Activated CD4-positive, alpha-beta T cell treated with anti-CD3 and anti-CD28 coated beads, Interleukin-2, amount 50 U/mL, for 16 hours (primary cell): Measurements from ENCODE around the gene NFIC.

Experiments used
- DNase-seq: peaks from one replicate; pipeline ENCODE4 v3.0.0-alpha.2; 2020

NFIC gene

DNA sequence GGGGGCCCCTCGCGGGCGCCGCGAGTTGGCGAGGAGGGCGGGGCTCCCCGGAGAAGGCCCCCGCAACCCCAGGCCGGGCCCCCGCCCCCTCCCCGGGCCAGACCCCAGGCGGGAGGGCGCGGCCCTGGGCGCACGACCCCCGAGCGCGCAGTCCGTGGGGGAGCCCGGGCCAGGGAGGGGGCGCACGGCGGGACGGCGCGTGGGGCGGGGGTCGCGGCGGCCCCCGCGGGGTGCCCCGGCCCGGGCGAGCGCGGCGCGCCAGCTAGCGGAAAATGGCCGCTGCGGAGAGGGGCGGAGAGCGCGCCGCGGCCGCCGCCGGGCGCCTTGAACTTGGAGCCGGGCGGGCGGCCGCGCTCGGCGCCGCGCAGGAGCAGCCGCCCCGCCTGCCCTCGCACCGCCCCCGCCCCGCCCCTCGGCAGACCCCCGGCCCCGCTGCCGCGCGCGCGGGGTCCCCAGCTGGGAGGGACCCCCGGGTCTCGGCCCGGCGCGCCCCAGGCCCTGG is 6.4 kb upstream of the NFIC start:
- DNase-seq = no peak

GRCh38 chr19:3360421-3361383 is 5.7 kb upstream of the NFIC start:
- DNase-seq = peak; percentile 64

- DNase-seq = no peak
Measured at GRCh38 chr19:3361384-3362216, 4.8 kb upstream of the NFIC start.

DNA sequence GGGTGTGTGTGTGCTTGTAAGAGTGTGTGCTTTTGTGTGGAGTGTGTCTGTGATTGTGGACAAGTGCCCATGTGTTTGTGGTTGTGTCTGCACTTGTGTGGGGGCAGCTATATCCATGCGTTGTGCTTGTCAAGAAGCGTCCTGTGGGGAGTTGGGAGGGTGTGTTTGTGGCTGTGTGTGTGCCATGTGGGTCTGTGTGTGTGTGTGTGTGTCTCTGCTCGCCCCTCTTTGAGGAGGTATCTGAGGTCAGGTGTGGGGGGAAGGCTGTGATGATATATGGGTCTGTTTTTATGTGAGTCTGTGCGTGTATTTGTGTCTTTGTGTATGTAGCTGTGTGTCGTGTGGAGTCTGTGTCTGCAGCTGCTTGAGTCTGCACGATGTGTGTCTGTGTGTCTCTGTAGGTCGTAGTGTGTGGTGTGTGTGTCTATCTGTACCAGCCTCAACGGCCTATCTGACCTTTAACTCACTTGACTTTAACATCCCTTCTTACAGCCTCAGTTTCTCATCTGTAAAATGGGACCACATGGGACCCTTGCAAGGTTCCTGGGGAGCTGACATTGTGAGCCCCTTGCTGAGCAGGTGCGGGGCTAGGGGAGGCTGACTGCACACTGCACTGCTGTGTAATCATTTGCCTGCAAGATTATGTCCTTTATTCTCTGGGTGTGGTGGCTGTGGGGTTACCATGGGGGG is 4.0 kb upstream of the NFIC start:
- DNase-seq = no peak

- no peak for DNase-seq
Measured at GRCh38 chr19:3363841-3364500, 2.4 kb upstream of the NFIC start.

- no peak for DNase-seq
Measured at GRCh38 chr19:3364501-3364858, 1.9 kb upstream of the NFIC start.

- no peak for DNase-seq
Measured at GRCh38 chr19:3365093-3365835, 1.1 kb upstream of the NFIC start.

DNA sequence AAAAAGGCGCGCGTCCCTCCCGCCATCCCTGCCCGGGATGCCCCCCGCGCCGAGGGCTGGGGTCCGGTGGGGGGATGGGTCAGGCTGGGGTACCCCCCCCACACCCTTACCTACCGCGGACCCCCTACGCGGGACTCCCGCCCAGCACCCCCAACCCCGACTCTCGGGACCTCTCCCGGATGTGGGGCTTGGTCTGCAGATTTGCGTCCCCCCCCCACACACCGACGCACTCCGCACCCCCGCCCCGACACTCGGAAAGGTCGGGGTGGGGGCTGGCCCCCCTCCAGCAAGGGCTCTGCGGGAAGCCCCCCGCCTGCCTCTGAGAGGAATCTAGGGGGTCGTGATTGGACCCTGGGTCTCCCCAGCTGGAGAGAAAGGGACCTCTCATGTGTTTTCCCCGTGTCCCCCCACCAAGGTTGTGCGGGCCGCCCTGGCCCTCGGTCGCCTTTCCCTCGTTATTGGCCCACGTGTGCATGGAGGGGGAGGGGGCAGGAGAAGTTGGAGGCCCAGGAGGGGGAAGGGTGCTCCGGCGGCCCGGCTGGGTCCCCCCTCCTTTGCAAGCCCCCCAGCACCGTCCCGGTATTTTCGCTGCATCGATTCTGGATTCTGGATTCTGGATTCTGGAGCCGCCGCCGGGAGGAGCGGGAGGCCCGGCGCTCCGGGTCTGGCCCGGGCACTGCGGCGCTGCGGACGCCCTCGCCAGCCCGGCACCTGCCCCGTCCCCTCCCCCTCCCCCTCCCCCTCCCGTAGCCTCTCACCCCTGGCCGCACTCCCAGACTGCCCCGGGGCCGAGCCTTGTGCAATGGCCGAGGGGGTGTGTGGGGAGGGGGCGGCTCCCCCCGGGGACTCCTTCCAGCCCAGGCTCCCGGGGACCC is 607 bp downstream of the NFIC start:
- no peak for DNase-seq

DNA sequence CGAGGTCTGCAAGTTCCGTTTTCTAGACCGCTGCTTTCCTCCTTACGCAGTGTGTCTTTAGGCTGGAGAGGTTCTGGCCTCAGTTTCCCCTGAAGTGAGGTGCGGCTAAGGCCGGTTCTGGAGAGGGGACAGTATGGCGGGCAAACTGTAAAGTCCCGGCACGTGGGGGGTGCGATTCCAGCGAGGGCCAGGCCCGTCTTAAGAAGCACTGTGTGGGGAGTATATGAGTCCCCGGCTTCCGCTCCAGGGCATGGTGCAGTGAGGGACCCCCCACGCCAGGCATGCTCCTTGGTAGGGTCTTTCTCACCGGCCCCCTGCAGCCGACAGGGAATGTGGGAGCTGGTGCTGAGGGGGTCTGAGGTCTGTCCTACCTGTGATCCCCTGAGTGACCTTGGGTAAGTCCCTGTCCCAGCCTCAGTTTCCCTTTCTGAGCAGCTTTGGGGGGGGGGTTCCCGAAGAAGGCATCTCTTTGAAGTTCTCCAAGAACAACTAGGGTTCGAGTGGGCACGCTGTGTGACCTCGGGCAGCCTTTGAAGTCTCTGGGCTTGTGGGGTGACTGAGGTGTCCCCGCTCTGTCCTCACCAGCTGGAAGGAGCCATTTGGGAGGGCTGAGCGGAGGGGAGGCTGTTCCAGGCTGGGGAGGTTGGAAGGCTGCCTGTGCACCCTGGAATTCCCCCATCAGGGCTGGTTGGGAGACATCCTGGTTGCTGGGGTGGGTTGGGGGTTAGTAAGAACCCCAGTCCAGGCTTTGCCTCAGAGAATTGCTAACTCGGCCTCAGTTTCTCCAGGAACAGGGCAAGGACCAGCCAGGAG is 1.5 kb downstream of the NFIC start:
- no peak for DNase-seq

DNA sequence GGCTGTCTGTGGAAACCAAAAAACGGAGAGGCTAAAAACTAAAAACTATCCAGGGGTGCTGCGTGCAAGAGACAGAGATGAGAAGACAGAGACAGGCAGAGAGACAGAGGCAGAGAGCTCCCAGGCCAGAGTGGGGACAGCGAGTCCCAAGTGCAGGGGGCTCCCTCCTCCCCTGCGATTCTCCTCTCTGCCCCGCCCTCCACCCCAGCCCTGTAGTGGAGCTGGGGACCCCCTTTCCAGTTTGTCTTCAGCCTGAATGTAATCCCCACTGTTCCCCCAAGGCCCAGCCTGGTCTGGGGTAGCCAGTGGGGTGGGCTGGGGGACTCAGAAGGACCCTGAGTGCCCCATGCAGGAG is 2.0 kb downstream of the NFIC start:
- DNase-seq = no peak

DNA sequence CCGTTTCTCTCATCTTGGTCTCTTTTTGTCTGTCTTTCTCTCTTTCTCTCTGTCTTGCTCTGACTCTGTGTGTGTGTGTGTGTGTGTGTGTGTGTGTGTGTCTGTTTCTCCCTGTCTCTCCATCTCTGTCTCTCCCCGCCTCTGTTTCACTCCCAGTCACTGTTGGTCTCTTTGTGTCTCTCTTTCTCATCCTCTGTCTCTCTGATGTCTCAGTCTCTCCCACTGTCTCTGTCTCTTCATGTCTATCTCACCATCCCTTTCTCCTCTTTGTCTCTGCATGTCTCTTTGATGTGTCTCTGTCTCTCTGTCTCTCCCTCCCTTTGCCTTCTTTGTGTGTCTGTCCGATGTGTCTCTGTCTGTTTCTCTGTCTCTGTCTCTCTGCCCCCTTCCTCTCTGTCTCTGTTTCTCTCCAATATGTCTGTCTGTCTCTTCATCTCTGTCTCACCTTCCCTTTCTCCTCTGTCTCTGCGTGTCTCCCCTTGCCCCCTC is 2.5 kb downstream of the NFIC start:
- DNase-seq = no peak

- no peak for DNase-seq
Measured at GRCh38 chr19:3369337-3370213, 3.2 kb downstream of the NFIC start.

DNA sequence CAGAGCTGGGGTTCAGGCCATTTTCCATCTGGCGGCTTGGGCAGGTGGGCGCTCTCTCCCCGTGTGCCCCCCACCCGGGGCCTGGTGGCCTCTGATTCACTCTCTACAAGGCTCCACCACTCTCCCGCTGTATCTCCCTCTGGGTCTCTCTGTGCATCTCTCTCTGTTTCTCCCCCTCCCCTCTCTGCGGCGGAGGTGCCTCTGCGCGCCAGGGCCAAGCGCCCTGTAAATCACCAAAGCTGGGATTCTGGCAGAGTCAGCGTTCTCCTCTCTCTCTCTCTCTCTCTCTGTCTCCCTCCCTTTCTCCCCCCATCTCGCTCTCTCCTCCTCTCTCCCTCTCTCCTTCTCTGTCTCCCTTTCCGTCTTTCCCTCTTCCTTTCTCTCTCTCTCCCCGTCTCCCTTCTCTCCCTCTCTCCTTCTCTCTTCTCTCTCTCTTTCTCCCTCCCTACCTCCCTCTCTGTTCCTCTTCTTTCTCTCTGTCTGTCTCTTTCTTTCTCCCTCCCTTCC is 3.9 kb downstream of the NFIC start:
- no peak for DNase-seq

DNA sequence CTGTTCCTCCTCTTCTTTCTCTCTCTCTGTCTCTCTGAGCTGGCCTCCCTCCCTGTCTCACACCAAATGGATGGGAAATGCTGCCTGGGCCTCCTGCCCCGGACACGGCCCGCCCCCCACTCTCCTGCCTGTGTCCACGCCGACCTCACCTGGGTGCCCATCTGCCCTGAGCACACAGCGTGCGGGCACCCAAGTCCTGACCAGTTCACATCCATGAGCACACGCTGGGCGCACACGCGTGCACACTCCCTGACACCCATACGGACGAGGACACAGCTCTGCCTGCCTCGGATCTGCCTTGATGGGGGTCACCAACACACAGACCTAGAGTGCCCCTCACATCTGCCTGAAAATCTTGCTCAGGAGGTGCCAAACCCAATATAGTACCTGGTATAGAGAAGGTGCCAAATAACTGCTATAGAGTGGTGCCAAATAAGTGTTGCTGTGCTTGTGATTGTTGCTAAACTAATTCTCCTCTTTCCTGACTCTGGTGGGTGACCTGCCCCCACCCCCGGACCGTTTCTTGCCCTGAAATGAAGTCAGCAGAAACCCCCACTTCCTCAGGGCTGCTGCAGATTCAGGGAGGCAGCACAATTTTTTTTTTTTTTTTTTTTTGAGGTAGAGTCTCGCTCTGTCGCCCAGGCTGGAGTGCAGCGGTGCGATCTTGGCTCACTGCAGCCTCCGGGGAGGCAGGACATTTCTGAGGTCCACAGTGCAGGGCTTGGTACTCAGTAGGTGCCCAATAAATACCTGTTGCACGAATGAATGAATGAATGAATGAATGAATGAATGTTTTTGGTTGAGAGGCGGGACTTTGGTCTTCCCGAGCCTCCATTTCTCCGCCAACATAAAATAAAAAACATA is 4.6 kb downstream of the NFIC start:
- DNase-seq = no peak

GRCh38 chr19:3372413-3372812 is 6.0 kb downstream of the NFIC start:
- DNase-seq = no peak

GRCh38 chr19:3373971-3374368 is 7.6 kb downstream of the NFIC start:
- DNase-seq = no peak

DNA sequence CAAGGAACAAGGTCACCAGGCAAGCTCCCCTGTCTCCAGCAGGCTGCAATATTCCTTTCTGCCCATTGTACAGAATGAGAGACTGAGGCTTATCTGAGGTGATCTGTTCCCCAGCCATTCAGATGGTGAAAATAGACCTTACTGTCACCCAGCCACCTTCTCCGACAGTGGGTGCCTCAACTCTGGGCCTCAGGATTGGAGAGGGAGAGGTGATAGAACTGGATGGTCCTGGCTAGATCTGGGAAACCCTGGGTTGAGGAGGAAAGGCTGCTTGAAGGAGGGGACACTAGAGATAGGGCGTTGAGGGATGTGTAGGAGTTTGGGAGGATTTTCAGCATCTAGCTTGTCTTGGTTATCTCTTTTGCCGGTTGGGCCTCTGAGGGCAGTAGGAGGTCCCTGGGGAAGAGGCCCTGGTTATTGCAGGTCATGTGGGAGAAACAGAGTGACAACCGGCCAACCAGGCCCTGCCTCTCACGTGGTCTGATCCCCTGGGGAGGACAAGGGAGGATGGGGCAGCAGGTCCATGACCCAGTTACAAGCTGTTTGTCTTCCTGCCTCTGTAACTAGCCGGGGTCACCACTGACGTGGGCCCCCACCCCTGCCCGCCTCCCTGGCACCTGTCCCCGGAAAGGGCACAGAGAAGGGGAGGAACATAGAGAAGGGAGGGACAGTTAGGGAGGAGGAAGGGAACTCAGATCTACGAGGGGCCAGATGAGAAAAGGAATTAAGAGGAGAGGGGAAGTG is 8.2 kb downstream of the NFIC start:
- no peak for DNase-seq
